SKM-1 treated with dmso at 0.1 percent for 144 hours (cell line): ENCODE results near the gene ARFGAP2.

Source experiments
- DNase-seq: peaks from one replicate; lab custom pipeline; 2025; ENCODE audit not compliant: unreplicated experiment; lab: John Stamatoyannopoulos, UW

ARFGAP2 gene

GRCh38 chr11:47171856-47172255 is 4.8 kb downstream of the ARFGAP2 start:
- no peak for DNase-seq

GRCh38 chr11:47171061-47171838 is 5.4 kb downstream of the ARFGAP2 start:
- no peak for DNase-seq

- DNase-seq = no peak
Measured at GRCh38 chr11:47166368-47166767, 10.3 kb downstream of the ARFGAP2 start.

GRCh38 chr11:47165253-47165840 is 11.3 kb downstream of the ARFGAP2 start:
- DNase-seq = no peak

- DNase-seq = no peak
Measured at GRCh38 chr11:47164321-47164720, 12.4 kb downstream of the ARFGAP2 start.

GRCh38 chr11:47163898-47164297 is 12.8 kb downstream of the ARFGAP2 start:
- DNase-seq = no peak

- no peak for DNase-seq
Measured at GRCh38 chr11:47163193-47163592, 13.5 kb downstream of the ARFGAP2 start.

GRCh38 chr11:47162426-47162825 is 14.3 kb downstream of the ARFGAP2 start:
- DNase-seq = no peak

GRCh38 chr11:47161890-47162289 is 14.8 kb downstream of the ARFGAP2 start:
- DNase-seq = no peak

GRCh38 chr11:47161134-47161854 is 15.4 kb downstream of the ARFGAP2 start:
- peak; percentile 72 for DNase-seq

- no peak for DNase-seq
Measured at GRCh38 chr11:47160753-47161133, 15.9 kb downstream of the ARFGAP2 start.

GRCh38 chr11:47158242-47158641 is 18.4 kb downstream of the ARFGAP2 start:
- DNase-seq = no peak

- DNase-seq = no peak
Measured at GRCh38 chr11:47157805-47158204, 18.9 kb downstream of the ARFGAP2 start.

GRCh38 chr11:47156951-47157350 is 19.7 kb downstream of the ARFGAP2 start:
- DNase-seq = no peak

- DNase-seq = no peak
Measured at GRCh38 chr11:47156333-47156732, 20.3 kb downstream of the ARFGAP2 start.

GRCh38 chr11:47155879-47156278 is 20.8 kb downstream of the ARFGAP2 start:
- no peak for DNase-seq

- DNase-seq = no peak
Measured at GRCh38 chr11:47154616-47155570, 21.8 kb downstream of the ARFGAP2 start.

GRCh38 chr11:47152953-47153950 is 23.4 kb downstream of the ARFGAP2 start:
- peak; percentile 73 for DNase-seq

GRCh38 chr11:47152126-47152952 is 24.3 kb downstream of the ARFGAP2 start:
- no peak for DNase-seq
